GM12878 (cell line): Measurements from ENCODE around the gene TRERF1. TPM values are rescaled to one million over a fixed set of nuclear protein-coding genes. Genes with fewer than 3 reads are reported as not detected.

ENCODE experiments used
- ATAC-seq: fragments of 200-7000 bp; cut with Tn5 transposase; 3 replicates; pipeline ENCODE4 v1.9.1; 2020; ENCODE audit warnings: mild to moderate bottlenecking, moderate library complexity
- BruUV-seq: library from RNA; stranded (reverse); fragments of 400-500 nt; replicated peaks from 2 replicates; lab custom pipeline; 2021; lab: Mats Ljungman, UMichigan
- CTCF ChIA-PET: fragments of 300-600 bp; sonication (Branson Sonifier 250); formaldehyde crosslinking; extraction: SDS; loops from one replicate; lab custom pipeline; 2021; ENCODE audit warnings: inconsistent platforms; lab: Yijun Ruan, JAX
- POLR2A ChIA-PET: fragments of 350-600 bp; formaldehyde crosslinking; extraction: SDS; loops from one replicate; lab custom pipeline; 2021; ENCODE audit warnings: inconsistent platforms; lab: Charles Lee
- RAD21 ChIA-PET: fragments of 300-600 bp; sonication (Branson Sonifier 250); formaldehyde crosslinking; loops from one replicate; lab custom pipeline; 2023; ENCODE audit warnings: antibody characterized with exemption; ENCODE audit not compliant: unreplicated experiment; lab: Charles Lee
- SMC1A ChIA-PET: fragments of 300-600 bp; sonication (Branson Sonifier 250); formaldehyde crosslinking; loops from one replicate; lab custom pipeline; 2023; ENCODE audit not compliant: unreplicated experiment, uncharacterized antibody; lab: Charles Lee
- DNase-seq: peaks from one replicate; pipeline ENCODE4 v3.0.0-alpha.2; 2011; ENCODE audit warnings: low read depth, low spot score
- FAIRE-seq: peaks from 3 replicates; lab custom pipeline; 2011; peaks lifted over from hg19 to GRCh38; lab: Jason Lieb, UNC
- H2AFZ ChIP-seq: 2 replicates; pipeline ENCODE4 v1.6.0; 2011; ENCODE audit warnings: low read depth, low read length, control low read depth; ENCODE audit not compliant: control insufficient read depth
- H3K27ac ChIP-seq: 2 replicates; pipeline ENCODE4 v1.5.1; 2011; ENCODE audit warnings: control low read depth; ENCODE audit not compliant: control insufficient read depth, insufficient read depth
- H3K27me3 ChIP-seq, 2 experiments: replicated peaks in 1 of 2; 2 replicates each; pipeline versions ENCODE4 v1.6.0 to v1.6.1; 2011; ENCODE audit warnings: low read length in 1 of 2; ENCODE audit not compliant: control insufficient read depth in 2 of 2, insufficient read depth in 2 of 2
- H3K36me3 ChIP-seq, 2 experiments: 2 replicates each; pipeline ENCODE4 v1.5.1; 2011; ENCODE audit warnings: low read length in 1 of 2; ENCODE audit not compliant: control insufficient read depth in 2 of 2, insufficient read depth in 2 of 2
- H3K4me1 ChIP-seq: 2 replicates; pipeline ENCODE4 v1.6.1; 2011; ENCODE audit warnings: mild to moderate bottlenecking, low read length, moderate library complexity, mixed read lengths; ENCODE audit not compliant: control insufficient read depth, insufficient read depth
- H3K4me2 ChIP-seq: 2 replicates; pipeline ENCODE4 v1.6.0; 2011; ENCODE audit warnings: control low read depth; ENCODE audit not compliant: control insufficient read depth, insufficient read depth
- H3K4me3 ChIP-seq: fragments of 200-600 bp; sonication (generic); 2 replicates; pipeline ENCODE4 v1.5.1; 2016
- H3K79me2 ChIP-seq: 2 replicates; pipeline ENCODE4 v1.6.0; 2011; ENCODE audit warnings: low read length; ENCODE audit not compliant: control insufficient read depth, insufficient read depth
- H3K9ac ChIP-seq: 2 replicates; pipeline ENCODE4 v1.8.0; 2011; ENCODE audit warnings: low read length, control low read depth, mixed read lengths; ENCODE audit not compliant: control insufficient read depth, insufficient read depth
- H3K9me3 ChIP-seq: replicated peaks from 3 replicates; pipeline ENCODE4 v1.5.1; 2011; ENCODE audit warnings: mild to moderate bottlenecking, low read length; ENCODE audit not compliant: control insufficient read depth, insufficient read depth
- H4K20me1 ChIP-seq: 2 replicates; pipeline ENCODE4 v1.6.0; 2011; ENCODE audit not compliant: control insufficient read depth, insufficient read depth
- BCL11A ChIP-seq: IDR thresholded peaks from 2 replicates; pipeline ENCODE4 v1.6.1; 2011; ENCODE audit warnings: low read depth, low read length
- CHD1 ChIP-seq: IDR thresholded peaks from 2 replicates; pipeline ENCODE4 v1.6.1; 2012; ENCODE audit warnings: low read depth, low read length, improper control_type of control experiment
- KDM1A ChIP-seq: fragments of 200-600 bp; sonication (generic); IDR thresholded peaks from 2 replicates; pipeline ENCODE4 v1.6.1; 2016; ENCODE audit warnings: borderline replicate concordance
- NRF1 ChIP-seq: conservative IDR thresholded peaks from 2 replicates; pipeline ENCODE4 v1.6.1; 2011; ENCODE audit warnings: mild to moderate bottlenecking, low read depth, low read length, improper control_type of control experiment
- POLR2AphosphoS2 ChIP-seq: IDR thresholded peaks from 2 replicates; pipeline ENCODE4 v1.6.1; 2011; ENCODE audit warnings: low read depth, mild to moderate bottlenecking, low read length, improper control_type of control experiment, moderate library complexity
- POU2F2 ChIP-seq: IDR thresholded peaks from 3 replicates; pipeline ENCODE4 v1.6.1; 2011; ENCODE audit warnings: low read depth, mild to moderate bottlenecking, low read length, borderline replicate concordance
- RCOR1 ChIP-seq: conservative IDR thresholded peaks from 2 replicates; pipeline ENCODE4 v1.6.1; 2012; ENCODE audit warnings: low read depth, low read length, improper control_type of control experiment
- RUNX3 ChIP-seq: IDR thresholded peaks from 2 replicates; pipeline ENCODE4 v1.6.1; 2012; ENCODE audit warnings: low read length, inconsistent platforms
- SREBF1 ChIP-seq: IDR thresholded peaks from 2 replicates; pipeline ENCODE4 v1.6.1; 2012; ENCODE audit warnings: mild to moderate bottlenecking, low read length
- STAT3 ChIP-seq: IDR thresholded peaks from 2 replicates; pipeline ENCODE4 v1.6.1; 2011; ENCODE audit warnings: low read depth, low read length, improper control_type of control experiment
- TCF7 ChIP-seq: IDR thresholded peaks from 2 replicates; pipeline ENCODE4 v1.6.1; 2014; ENCODE audit warnings: antibody characterized with exemption, borderline replicate concordance
- ZNF622 ChIP-seq: fragments of 450-650 bp; IDR thresholded peaks from 2 replicates; pipeline ENCODE4 v1.6.1; 2017; ENCODE audit warnings: mild to moderate bottlenecking, inconsistent platforms
- WGBS: methylation state at CpG from one replicate; pipeline ENCODE4 v1.1.6; 2016; ENCODE audit warnings: low lambda C conversion rate; ENCODE audit not compliant: insufficient replicate concordance, insufficient coverage; ENCODE audit errors: missing lambda C conversion rate; 5-methylcytosine and 5-hydroxymethylcytosine counted together
- in situ Hi-C: fragments of 300-500 bp; cut with MboI; formaldehyde crosslinking; loops from 9 replicates; pipeline ENCODE4 v1.14.3; 2018; ENCODE audit warnings: mixed read lengths
- intact Hi-C: fragments of 100-400 bp; cut with micrococcal nuclease; formaldehyde crosslinking; loops from one replicate; pipeline ENCODE4 v1.14.2; 2022; ENCODE audit not compliant: unreplicated experiment
- polyA plus RNA-seq, 11 experiments: library from polyadenylated mRNA; depleted of rRNA in 4 of 11; unstranded in 6 of 11; stranded (reverse) in 5 of 11; fragments of >200 nt; fragmentation: Nextera tagmentation in 4 of 11; fragmentation: Illumina TruSeq in 1 of 11; extraction: Ambion mirVana in 4 of 11; extraction: Trizol in 1 of 11; gene quantifications; 1 replicate in 1 of 11; 2 replicates in 10 of 11; pipeline versions ENCODE4 v1.2.1 to v1.2.3, GENCODE V29; 2011 to 2016; ENCODE audit warnings: inconsistent platforms in 2 of 11, missing spikeins in 2 of 11, low read depth in 1 of 11
- total RNA-seq, 4 experiments: library from RNA; depleted of rRNA in 3 of 4; stranded (reverse); fragments of >200 nt in 3 of 4; fragmentation: Illumina TruSeq in 1 of 4; extraction: Trizol in 1 of 4; gene quantifications; 2 replicates each; pipeline versions ENCODE4 v1.2.1 to v1.2.3, GENCODE V29; 2013 to 2021
- TF ChIP-seq, protein P1 (sequence below): IDR thresholded peaks from 2 replicates; pipeline ENCODE4 v1.6.1; 2011; ENCODE audit warnings: borderline replicate concordance, low read depth, mild to moderate bottlenecking, moderate library complexity, low read length; ENCODE audit not compliant: insufficient read depth, poor library complexity, severe bottlenecking

The TRERF1 gene
- total and polyA plus RNA-seq, 10 of the 15 experiments (the other 5 are each of a cell fraction or from before 2014, with no cell fraction given) = 2.2 to 19.4 (median 7.2) TPM

DNA sequence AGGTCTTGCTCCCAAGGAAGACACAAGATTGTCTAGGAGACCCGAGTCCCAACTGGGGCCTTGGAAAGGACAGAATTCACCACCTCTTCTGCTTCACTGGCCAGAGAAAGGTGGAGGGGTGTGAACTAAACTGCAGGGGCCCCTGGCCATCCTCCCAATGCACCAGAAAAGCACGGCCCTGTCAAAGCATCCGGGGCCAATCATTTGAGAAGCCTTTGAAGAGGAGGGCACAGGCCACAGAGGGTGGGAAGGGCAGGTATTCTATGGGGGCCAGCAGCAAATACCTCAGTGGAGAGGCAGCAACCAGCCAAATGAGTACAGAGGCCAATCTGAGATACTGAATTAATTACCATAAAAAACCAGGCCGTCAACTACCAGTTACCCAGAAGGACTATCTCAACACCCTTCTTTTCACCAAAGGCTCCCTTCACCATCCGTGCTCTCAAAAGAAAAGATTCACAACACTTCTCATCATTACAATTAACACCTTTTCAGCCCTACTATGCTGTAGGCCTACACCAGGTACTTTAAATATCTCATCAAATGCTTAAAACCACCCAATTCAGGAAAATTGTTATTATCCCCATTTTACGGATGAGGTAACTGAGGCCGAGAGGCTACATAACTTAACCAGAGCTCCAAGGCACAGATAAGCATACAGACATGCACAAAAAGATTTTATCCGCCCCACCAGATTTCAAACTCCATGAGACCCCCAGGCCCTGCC, 50.7 kb downstream of the TRERF1 start:
- Histone ChIP-seq H3K4me2 (no peak overlapping the region), H3K27ac (no peak overlapping the region), H4K20me1 (peaks cover 6% of the 10 kb centered on the region)
- WGBS = 58% methylated on average over 8 of the region's 8 CpGs
- POLR2A ChIA-PET = interaction anchor here (1.7 kb wide), 1 partner anchor 11 kb away, joined by 6 read pairs; no protein-coding TSS in a partner anchor
- TF ChIP-seq STAT3 (no peak), RCOR1 (no peak), RUNX3 (no peak)
- TF ChIP-seq, all 136 proteins: peak for 0
- RAD21 ChIA-PET = interaction anchor here (1.3 to 1.8 kb wide), 2 partner anchors 26 to 33 kb away, joined by 3 to 7 read pairs; no protein-coding TSS in a partner anchor
- FAIRE-seq (no peak), DNase-seq (no peak), ATAC-seq (no peak)
- CTCF ChIA-PET = interaction anchor here (1.8 to 2.8 kb wide), 2 partner anchors 24 to 130 kb away, joined by 4 to 8 read pairs; no protein-coding TSS in a partner anchor
- intact Hi-C loops = loop anchor here (5.0 kb wide), 2 partner anchors 106 to 146 kb away; no protein-coding TSS in a partner anchor
- Histone ChIP-seq H3K4me1 (peaks cover 11% of the 10 kb centered on the region), H3K9me3 (no peaks in the 10 kb centered on the region), H2AFZ (no peak overlapping the region), H3K27me3 (no peaks in the 10 kb centered on the region), H3K9ac (no peak overlapping the region), H3K4me3 (no peak overlapping the region), H3K79me2 (peaks cover 2% of the 10 kb centered on the region), H3K36me3 (no peaks in the 10 kb centered on the region)
- SMC1A ChIA-PET = interaction anchor here (0.7 to 3.3 kb wide), 4 partner anchors 11 to 847 kb away, joined by 3 to 24 read pairs (median 10); no protein-coding TSS in a partner anchor
- BruUV-seq = no TSS peak
- in situ Hi-C loops = no loop called here

DNA sequence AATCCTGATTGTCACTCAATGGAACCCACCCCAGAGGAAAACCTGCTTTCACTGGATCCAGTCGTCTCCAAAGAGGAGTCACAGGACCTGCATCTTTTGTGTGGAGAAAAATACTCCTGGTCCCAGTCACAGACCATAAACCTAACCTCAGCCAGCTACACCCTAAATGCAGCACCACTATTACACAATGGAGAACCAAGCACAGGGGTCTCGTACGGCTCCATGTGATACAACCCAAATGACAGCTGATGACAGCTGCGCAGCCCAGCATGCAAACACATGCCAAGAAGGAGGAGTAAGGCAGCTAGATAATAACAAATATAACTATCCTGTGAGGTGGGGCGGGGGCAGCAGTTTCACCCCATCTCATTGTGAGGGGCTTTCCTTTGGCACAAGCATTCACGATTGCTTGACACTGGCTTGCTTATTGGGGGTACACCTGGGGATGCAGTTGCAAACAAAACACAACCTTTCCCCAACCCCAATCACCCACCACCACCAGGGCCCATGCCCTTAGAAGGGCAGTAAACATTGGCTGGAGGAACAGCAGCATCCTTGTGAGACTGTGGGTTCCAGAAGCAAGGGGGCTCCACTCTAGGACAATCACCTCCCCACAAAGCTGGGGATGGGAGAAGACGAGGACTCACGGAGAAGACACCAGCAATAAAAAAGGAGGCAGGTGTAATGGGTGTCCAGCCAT, 51.5 kb downstream of the TRERF1 start:
- Histone ChIP-seq H3K4me1 (peaks cover 11% of the 10 kb centered on the region), H3K4me2 (no peak overlapping the region), H3K36me3 (no peaks in the 10 kb centered on the region), H3K9me3 (no peaks in the 10 kb centered on the region), H3K27me3 (no peaks in the 10 kb centered on the region), H3K79me2 (peaks cover 5% of the 10 kb centered on the region), H2AFZ (no peak overlapping the region), H4K20me1 (peaks cover 6% of the 10 kb centered on the region), H3K27ac (no peak overlapping the region), H3K9ac (no peak overlapping the region), H3K4me3 (no peak overlapping the region)
- 84% methylated on average over 8 of the region's 8 CpGs for WGBS
- ChIA-PET SMC1A (interaction anchor here (0.7 kb wide), 1 partner anchor 847 kb away, joined by 3 read pairs; no protein-coding TSS in a partner anchor), CTCF (no interaction called here), POLR2A (interaction anchor here (0.6 kb wide), 1 partner anchor 107 kb away, joined by 3 read pairs; no protein-coding TSS in a partner anchor), RAD21 (no interaction called here)
- no peak for FAIRE-seq
- in situ Hi-C loops = no loop called here
- no peak for ATAC-seq
- BruUV-seq = no TSS peak
- no peak for DNase-seq
- intact Hi-C loops = loop anchor here (5.0 kb wide), 2 partner anchors 107 to 147 kb away; no protein-coding TSS in a partner anchor
- TF ChIP-seq ZNF622 (no peak), BCL11A (no peak), KDM1A (no peak), SREBF1 (no peak), POU2F2 (no peak), CHD1 (no peak), POLR2AphosphoS2 (no peak), TCF7 (no peak), NRF1 (no peak)
- TF ChIP-seq, protein P1, sequence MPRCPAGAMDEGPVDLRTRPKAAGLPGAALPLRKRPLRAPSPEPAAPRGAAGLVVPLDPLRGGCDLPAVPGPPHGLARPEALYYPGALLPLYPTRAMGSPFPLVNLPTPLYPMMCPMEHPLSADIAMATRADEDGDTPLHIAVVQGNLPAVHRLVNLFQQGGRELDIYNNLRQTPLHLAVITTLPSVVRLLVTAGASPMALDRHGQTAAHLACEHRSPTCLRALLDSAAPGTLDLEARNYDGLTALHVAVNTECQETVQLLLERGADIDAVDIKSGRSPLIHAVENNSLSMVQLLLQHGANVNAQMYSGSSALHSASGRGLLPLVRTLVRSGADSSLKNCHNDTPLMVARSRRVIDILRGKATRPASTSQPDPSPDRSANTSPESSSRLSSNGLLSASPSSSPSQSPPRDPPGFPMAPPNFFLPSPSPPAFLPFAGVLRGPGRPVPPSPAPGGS = no peak
